Central memory CD8-positive, alpha-beta T cell (primary cell): Measurements from ENCODE around the gene IRAK3.
"Not testable (repeated sequence)": the region's sequence is repeated elsewhere in the genome, so short reads cannot be mapped to it uniquely, and the experiment has no call there.

Source experiments
- ATAC-seq: fragments of 150-1000 bp; cut with Tn5 transposase; replicated peaks from 2 replicates; pipeline ENCODE4 v1.10.0; 2022; ENCODE audit warnings: mild to moderate bottlenecking, moderate FRiP score, moderate number of reproducible peaks; ENCODE audit not compliant: poor library complexity, severe bottlenecking; ENCODE audit errors: extremely low read depth
- DNase-seq, 2 donors: peaks; one replicate each; pipeline ENCODE4 v3.0.0; 2021; ENCODE audit warnings: low spot score in 2 of 2
- H3K27ac Mint-ChIP-seq: one replicate; pipeline ENCODE4 v1.8.0; 2022; ENCODE audit warnings: low read depth, mild to moderate bottlenecking, moderate library complexity, mixed read lengths
- H3K27me3 Mint-ChIP-seq: one replicate; pipeline ENCODE4 v1.8.0; 2022; ENCODE audit warnings: mixed read lengths
- H3K36me3 Mint-ChIP-seq: one replicate; pipeline ENCODE4 v1.8.0; 2022; ENCODE audit warnings: mild to moderate bottlenecking, moderate library complexity, mixed read lengths; ENCODE audit not compliant: insufficient read depth
- H3K4me1 Mint-ChIP-seq: one replicate; pipeline ENCODE4 v1.8.0; 2022; ENCODE audit warnings: mixed read lengths
- H3K4me3 Mint-ChIP-seq: one replicate; pipeline ENCODE4 v1.8.0; 2022; ENCODE audit warnings: mild to moderate bottlenecking, moderate library complexity, mixed read lengths
- H3K9me3 Mint-ChIP-seq: one replicate; pipeline ENCODE4 v1.8.0; 2022; ENCODE audit warnings: mixed read lengths

Gene IRAK3

DNA sequence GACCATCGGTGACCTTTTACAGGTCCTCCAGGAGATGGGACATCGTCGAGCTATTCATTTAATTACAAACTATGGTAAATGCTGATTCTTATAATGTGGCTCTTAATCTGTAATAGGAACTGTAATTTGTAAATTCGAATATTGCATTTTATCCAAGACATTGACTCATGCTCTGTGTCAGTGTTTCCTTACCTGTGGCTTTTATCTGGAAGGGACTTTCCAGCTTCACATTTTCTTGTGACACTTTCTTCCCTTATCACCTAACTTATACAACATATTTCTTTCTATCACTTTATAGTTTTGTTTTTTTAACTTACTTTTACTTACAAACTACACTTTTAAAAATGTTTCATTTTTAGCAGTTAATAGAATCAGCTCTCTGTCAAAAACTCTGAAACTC lies 14.8 kb downstream of the IRAK3 start:
- Mint-ChIP-seq H3K36me3 (no peaks in the 10 kb centered on the region), H3K27me3 (peaks cover 97% of the 10 kb centered on the region), H3K4me3 (no peak overlapping the region), H3K4me1 (no peaks in the 10 kb centered on the region), H3K9me3 (no peaks in the 10 kb centered on the region), H3K27ac (no peak overlapping the region)
- DNase-seq (no peak), ATAC-seq (no peak)

DNA sequence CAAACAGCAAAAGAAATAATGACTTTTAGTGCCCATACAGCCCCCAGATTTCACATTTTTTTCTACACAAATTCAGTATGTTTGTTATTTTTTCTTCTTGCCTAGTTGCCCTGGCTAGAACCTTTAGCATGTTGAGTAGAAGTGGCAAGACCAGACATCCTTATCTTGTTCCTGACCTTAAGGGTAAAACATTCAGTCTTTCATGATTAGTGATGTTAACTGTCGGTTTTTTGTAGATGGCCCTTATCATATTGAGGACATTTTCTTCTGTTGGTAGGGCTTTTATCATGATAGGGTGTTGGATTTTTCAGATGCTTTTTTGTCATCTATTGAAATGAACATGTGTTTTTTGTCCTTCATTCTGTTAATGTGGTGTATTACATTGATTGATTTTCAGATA lies 17.1 kb downstream of the IRAK3 start:
- Mint-ChIP-seq H3K4me1 (no peaks in the 10 kb centered on the region), H3K27me3 (peaks cover 84% of the 10 kb centered on the region), H3K36me3 (no peaks in the 10 kb centered on the region), H3K4me3 (no peak overlapping the region), H3K9me3 (no peaks in the 10 kb centered on the region), H3K27ac (no peak overlapping the region)
- DNase-seq, result no peak
- ATAC-seq, result no peak

DNA sequence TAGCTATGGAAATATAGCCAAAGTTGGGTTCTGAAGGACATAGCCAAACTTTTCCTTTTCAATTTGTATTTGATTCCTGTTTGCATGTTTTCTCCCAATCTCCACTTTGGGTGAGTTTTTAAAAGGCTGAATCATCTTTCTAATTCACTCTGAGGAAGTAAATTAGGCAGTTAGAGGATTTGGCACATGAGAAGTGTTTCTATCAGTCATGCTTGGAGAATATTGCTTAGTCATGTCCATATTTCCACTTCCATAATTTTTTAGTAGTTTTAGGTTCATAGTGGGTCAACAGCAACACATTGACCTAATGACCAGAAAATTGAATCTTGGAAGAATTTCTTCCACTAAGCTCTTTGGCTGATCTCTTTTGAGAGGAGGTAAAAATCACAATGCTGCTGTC lies 21.8 kb downstream of the IRAK3 start:
- H3K4me3 Mint-ChIP-seq, result no peak overlapping the region
- peaks cover 82% of the 10 kb centered on the region for H3K27me3 Mint-ChIP-seq
- no peaks in the 10 kb centered on the region for H3K36me3 Mint-ChIP-seq
- no peaks in the 10 kb centered on the region for H3K9me3 Mint-ChIP-seq
- ATAC-seq (no peak), DNase-seq (no peak)
- H3K4me1 Mint-ChIP-seq, result no peaks in the 10 kb centered on the region
- H3K27ac Mint-ChIP-seq, result no peak overlapping the region

DNA sequence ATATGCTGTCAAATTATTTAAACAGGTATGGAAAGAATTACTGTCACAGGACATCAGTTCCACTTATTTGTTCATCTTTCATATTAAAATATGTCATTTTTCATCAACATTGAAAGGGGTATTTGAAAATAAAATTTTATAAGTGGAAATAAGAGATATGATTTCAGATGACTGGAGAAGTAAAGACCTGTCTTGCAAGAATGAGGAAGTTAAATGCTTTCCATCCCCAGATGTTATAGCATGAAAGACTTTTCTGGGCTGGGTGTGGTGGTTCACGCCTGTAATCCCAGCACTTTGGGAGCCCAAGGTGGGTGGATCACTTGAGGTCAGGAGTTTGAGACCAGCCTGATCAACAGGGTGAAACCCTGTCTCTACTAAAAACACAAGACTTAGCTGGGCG lies 22.6 kb downstream of the IRAK3 start:
- not testable (repeated sequence) for DNase-seq, H3K9me3 Mint-ChIP-seq, H3K4me1 Mint-ChIP-seq, H3K4me3 Mint-ChIP-seq, H3K36me3 Mint-ChIP-seq, ATAC-seq, H3K27ac Mint-ChIP-seq
- peaks cover 74% of the 10 kb centered on the region for H3K27me3 Mint-ChIP-seq

DNA sequence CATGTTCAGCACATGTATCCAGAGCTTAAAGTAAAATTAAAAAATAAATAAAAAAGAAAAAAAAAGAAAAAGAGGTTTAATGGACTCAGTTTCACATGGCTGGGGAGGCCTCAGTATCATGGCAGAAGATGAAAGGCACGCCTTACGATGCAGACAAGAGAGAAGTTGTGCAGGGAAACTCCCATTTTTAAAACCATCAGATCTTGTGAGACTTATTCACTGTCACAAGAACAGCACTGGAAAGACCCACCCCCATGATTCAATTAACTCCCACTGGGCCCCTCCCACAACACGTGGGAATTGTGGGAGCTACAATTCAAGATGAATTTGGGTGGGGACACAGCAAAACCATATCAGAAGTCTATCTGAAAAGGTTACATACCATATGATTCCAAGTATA lies 24.0 kb downstream of the IRAK3 start:
- H3K27ac Mint-ChIP-seq, H3K4me3 Mint-ChIP-seq: not testable (repeated sequence)

DNA sequence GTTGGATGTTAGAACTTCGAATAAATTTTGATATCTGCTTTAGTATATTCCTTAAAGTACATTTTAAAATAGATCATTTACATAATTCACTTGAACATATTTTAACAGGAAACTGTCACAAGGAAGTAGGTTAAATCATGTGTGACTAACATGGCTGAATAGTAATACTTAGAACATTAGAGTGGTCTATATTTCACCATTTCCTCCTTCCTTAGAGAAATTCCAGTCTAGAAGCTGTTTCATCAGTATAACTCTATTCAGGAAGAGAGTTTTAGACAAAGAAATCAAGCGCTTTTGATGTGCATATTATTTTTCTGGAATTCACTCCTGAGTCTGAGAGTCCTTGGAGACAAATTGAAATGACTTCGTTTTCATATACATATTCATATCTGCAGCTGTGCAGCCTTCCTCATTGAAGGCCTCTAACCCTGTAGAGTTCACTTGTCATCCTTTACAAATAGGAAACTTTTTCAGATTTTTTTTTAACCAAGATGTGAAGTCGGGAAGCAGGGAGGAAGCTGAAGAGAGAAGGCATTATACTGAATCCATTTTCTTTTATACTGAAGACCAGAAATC lies 28.4 kb downstream of the IRAK3 start:
- DNase-seq, result no peak
- H3K4me3 Mint-ChIP-seq, result no peak overlapping the region
- no peak overlapping the region for H3K27ac Mint-ChIP-seq
- no peak for ATAC-seq
- no peaks in the 10 kb centered on the region for H3K4me1 Mint-ChIP-seq
- peaks cover 54% of the 10 kb centered on the region for H3K27me3 Mint-ChIP-seq
- no peaks in the 10 kb centered on the region for H3K36me3 Mint-ChIP-seq
- peaks cover 6% of the 10 kb centered on the region for H3K9me3 Mint-ChIP-seq

More for the DNA sequence above, 24.0 kb downstream of the IRAK3 start:
- ATAC-seq, H3K4me1 Mint-ChIP-seq, H3K9me3 Mint-ChIP-seq, DNase-seq, H3K36me3 Mint-ChIP-seq: not testable (repeated sequence)
- peaks cover 60% of the 10 kb centered on the region for H3K27me3 Mint-ChIP-seq

DNA sequence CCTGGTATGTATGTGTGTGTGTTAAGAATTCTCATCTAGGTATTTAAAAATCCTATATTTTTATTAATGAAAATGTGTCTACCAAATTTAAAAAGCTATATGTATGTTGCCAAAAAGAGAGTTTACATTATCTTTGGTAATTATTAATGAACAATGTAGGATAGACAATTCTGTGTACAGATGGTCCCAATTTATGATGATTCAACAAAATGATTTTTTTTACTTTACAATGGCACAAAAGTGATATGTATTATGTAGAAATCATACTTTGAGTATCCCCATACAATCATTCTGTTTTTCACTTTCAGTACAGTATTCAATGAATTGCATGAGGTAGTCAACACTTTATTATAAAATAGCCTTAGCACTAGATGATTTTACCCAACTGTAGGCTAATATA lies 39.4 kb downstream of the IRAK3 start:
- no peaks in the 10 kb centered on the region for H3K4me1 Mint-ChIP-seq
- no peaks in the 10 kb centered on the region for H3K36me3 Mint-ChIP-seq
- no peak overlapping the region for H3K27ac Mint-ChIP-seq
- DNase-seq, result no peak
- ATAC-seq, result no peak
- no peak overlapping the region for H3K4me3 Mint-ChIP-seq
- peaks cover 69% of the 10 kb centered on the region for H3K27me3 Mint-ChIP-seq
- no peaks in the 10 kb centered on the region for H3K9me3 Mint-ChIP-seq

DNA sequence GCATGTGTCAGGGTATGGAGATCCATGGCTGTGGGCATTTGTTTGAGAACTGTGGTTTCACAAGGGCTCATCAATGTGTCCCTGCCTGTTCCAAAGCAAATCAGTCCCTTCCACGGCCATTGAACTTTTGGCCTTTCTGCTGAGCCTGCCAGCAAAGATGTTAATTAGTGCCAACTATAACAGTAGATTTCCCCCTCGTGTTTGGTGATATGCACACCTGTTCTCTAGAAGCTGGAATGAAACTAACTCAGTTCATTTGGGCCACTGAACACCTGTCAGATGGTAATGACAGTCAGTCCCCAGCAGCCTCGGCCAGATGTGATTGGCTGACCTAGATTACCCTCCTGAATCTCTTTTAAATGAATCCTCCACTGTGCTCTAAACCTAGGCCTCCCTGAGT lies 43.2 kb downstream of the IRAK3 start:
- ATAC-seq, result no peak

DNA sequence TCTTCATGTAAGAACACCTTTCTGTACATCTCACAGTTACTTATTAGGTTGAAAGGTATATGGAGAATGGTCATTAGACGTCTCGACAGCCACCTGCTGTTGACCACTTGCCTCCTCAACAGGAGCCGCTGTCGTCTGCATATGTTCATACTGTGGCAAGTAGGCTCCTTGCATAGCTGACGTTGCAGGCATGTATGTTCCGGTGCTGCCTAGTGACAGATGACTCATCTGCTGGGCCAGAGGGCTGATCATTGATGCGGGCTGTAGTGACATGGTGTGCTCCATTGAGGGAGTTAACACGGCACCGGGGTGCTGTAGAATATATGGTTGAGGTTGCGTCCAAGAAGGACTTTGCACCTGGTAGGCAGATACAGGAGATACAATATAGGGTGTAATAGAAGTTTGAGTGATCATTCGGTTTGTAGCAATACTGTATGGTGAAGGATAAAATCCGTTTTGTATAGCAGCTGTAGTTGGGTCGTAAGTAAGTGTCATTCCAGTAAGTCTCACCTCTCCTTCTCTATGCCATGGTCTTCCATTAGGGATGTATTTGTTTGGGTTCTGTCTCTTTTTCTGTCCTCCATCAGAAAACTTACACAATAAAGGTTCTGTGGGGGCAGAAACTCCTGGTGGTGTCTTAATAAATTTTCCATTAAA lies 45.2 kb downstream of the IRAK3 start:
- ATAC-seq, H3K4me1 Mint-ChIP-seq, H3K9me3 Mint-ChIP-seq, H3K36me3 Mint-ChIP-seq, H3K27ac Mint-ChIP-seq: not testable (repeated sequence)
- Mint-ChIP-seq H3K27me3 (peaks cover 89% of the 10 kb centered on the region), H3K4me3 (peak overlapping the region; percentile 62)
- peak in 1 of 2 donors; percentile 23 for DNase-seq

More for the DNA sequence above, 43.2 kb downstream of the IRAK3 start:
- H3K36me3 Mint-ChIP-seq, result no peaks in the 10 kb centered on the region
- H3K4me1 Mint-ChIP-seq, result no peaks in the 10 kb centered on the region
- no peak overlapping the region for H3K4me3 Mint-ChIP-seq
- DNase-seq, result no peak
- peaks cover 89% of the 10 kb centered on the region for H3K27me3 Mint-ChIP-seq
- no peak overlapping the region for H3K27ac Mint-ChIP-seq
- H3K9me3 Mint-ChIP-seq, result no peaks in the 10 kb centered on the region

DNA sequence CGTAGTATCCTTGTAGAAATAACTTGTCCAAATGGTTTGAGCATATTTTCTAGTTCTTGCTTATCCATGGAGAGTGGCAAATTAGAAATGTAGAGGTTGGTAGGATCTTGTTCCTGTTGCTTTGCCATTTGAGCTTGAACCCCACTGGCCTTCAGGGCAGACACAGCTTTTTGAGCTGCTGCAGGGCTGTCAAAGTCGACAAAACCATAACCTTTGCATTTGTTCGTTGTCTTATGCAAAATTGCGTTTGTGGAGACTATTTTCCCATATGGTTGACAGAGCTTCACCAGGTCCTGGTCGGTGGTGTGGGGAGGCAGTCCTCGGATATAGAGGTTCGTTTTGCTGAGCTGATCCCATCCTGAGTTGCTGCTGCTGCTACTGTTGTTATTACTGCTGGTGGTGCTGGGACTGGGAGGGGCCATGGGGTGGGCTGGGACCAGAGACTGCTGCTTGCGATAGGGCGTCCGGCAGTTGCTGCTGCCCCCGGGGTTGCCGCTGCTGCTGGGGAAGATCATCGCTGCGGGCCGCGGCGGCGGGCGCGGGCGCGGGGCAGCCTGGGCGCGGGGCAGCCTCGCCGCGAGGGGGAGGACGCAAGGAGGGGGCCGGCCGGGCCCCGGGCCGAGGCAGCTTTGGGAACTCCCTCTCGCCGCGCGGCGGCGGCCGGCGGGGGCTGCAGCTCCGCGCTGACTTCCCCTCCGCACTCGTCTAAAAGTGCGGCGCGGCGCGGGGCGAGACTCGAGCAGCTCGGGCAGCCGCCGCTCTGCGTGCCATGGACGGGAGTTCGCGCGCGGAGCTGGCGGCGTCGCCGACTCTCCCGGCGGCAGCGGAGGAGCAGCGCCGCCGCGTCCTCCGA lies 46.0 kb downstream of the IRAK3 start:
- DNase-seq, H3K27ac Mint-ChIP-seq, H3K36me3 Mint-ChIP-seq, H3K9me3 Mint-ChIP-seq, H3K4me1 Mint-ChIP-seq: not testable (repeated sequence)
- ATAC-seq, result peak; percentile 66
- Mint-ChIP-seq H3K4me3 (peak overlapping the region; percentile 62), H3K27me3 (peaks cover 89% of the 10 kb centered on the region)

DNA sequence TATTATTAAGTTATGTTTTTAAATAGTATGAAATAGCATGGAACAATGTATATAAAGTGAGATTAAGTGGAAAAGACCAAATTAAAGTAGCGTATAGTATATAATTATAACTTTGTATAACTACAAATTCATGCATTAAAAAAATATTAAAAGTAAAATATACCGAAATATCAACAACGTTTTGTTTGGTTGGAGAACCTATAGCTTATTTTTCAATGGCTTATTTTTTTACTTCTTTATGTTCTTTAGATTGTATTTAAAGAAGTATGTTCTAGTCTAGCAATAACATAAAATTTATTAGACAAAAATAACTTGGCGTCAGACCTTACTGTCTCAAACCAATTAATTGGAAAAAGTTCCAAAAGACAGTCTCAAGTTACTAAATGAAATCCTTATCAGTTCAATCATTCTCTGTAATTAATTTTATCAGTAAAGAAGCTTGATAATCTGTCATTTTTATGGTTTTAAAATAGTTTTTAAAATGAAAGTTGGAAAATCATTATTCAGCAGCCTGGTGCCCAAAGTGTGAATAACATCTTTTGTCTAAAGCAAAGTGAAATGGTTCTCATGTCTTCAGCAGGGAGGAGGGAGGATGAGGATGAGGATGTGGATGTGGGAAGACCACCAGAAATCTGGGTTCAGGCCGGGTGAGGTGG lies 46.7 kb downstream of the IRAK3 start:
- Mint-ChIP-seq H3K36me3 (peaks cover 3% of the 10 kb centered on the region), H3K27me3 (peaks cover 89% of the 10 kb centered on the region), H3K4me1 (no peaks in the 10 kb centered on the region), H3K9me3 (no peaks in the 10 kb centered on the region), H3K27ac (no peak overlapping the region), H3K4me3 (no peak overlapping the region)
- DNase-seq, result no peak
- ATAC-seq, result no peak

DNA sequence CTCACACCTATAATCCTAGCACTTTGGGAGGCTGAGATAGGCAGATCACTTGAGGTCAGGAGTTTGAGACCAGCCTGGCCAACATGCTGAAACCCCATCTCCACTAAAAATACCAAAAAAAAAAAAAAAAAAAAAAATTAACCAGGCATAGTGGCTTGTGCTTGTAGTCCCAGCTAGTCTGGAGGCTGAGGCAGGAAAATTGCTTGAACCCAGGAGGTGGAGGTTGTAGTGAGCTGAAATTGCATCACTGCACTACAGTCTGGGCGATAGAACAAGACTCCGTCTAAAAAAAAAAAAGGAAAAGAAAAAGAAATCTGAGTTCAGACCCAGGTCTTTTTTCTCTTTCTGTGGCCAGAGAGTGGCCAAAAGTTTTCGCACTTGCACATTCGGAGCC lies 47.3 kb downstream of the IRAK3 start:
- H3K4me1 Mint-ChIP-seq, H3K27ac Mint-ChIP-seq, DNase-seq, ATAC-seq, H3K4me3 Mint-ChIP-seq, H3K36me3 Mint-ChIP-seq, H3K9me3 Mint-ChIP-seq: not testable (repeated sequence)
- peaks cover 89% of the 10 kb centered on the region for H3K27me3 Mint-ChIP-seq
